HepG2 (cell line): ENCODE results near the gene NDC1. TPM values are rescaled to one million over a fixed set of nuclear protein-coding genes. Genes with fewer than 3 reads are reported as not detected.

Experiments
- ATAC-seq: fragments of 200-7000 bp; cut with Tn5 transposase; 3 replicates; pipeline ENCODE4 v1.9.1; 2020; ENCODE audit warnings: mild to moderate bottlenecking, moderate library complexity
- BruUV-seq: library from RNA; stranded (reverse); fragments of 400-500 nt; replicated peaks from 2 replicates; lab custom pipeline; 2021; lab: Mats Ljungman, UMichigan
- CTCF ChIA-PET: fragments of 300-600 bp; formaldehyde crosslinking; extraction: SDS; loops from one replicate; lab custom pipeline; 2021; ENCODE audit warnings: low total read pairs, inconsistent platforms, low intra/inter-chr PET ratio; lab: Yijun Ruan, JAX
- POLR2A ChIA-PET: fragments of 350-600 bp; sonication (Branson Sonifier 250); formaldehyde crosslinking; loops from one replicate; lab custom pipeline; 2020; ENCODE audit warnings: antibody characterized with exemption, inconsistent platforms; lab: Yijun Ruan, JAX
- DNase-seq: peaks from one replicate; pipeline ENCODE4 v3.0.0-alpha.2; 2015; ENCODE audit warnings: low spot score
- FAIRE-seq: peaks from 3 replicates; lab custom pipeline; 2011; peaks lifted over from hg19 to GRCh38; lab: Jason Lieb, UNC
- H2AFZ ChIP-seq: one replicate; pipeline ENCODE4 v1.6.1; 2011; ENCODE audit warnings: low read length, inconsistent platforms
- H3K27ac ChIP-seq: fragments of 300-600 bp; 3 replicates; pipeline ENCODE4 v1.8.0; 2011; ENCODE audit warnings: mixed run types, mild to moderate bottlenecking, mixed read lengths, low read length, inconsistent platforms; ENCODE audit not compliant: insufficient read depth; ENCODE audit errors: extremely low read length
- H3K27me3 ChIP-seq, 2 experiments: fragments of 200-600 bp in 1 of 2; 2 replicates in 1 of 2; 3 replicates in 1 of 2; pipeline versions ENCODE4 v1.6.0 to v1.8.0; 2011; ENCODE audit warnings: low read length in 2 of 2, mild to moderate bottlenecking in 2 of 2, moderate library complexity in 2 of 2, inconsistent platforms in 1 of 2; ENCODE audit not compliant: insufficient read depth in 2 of 2, control insufficient read depth in 1 of 2
- H3K36me3 ChIP-seq, 2 experiments: fragments of 200-600 bp in 1 of 2; replicated peaks in 1 of 2; 2 replicates in 1 of 2; 3 replicates in 1 of 2; pipeline versions ENCODE4 v1.5.1 to v1.8.0; 2011; ENCODE audit warnings: low read length in 2 of 2, inconsistent platforms in 1 of 2; ENCODE audit not compliant: insufficient read depth in 2 of 2, control insufficient read depth in 1 of 2
- H3K4me1 ChIP-seq: 2 replicates; pipeline ENCODE4 v1.5.1; 2012; ENCODE audit warnings: low read length, inconsistent platforms; ENCODE audit not compliant: insufficient read depth
- H3K4me2 ChIP-seq: 2 replicates; pipeline ENCODE4 v1.6.0; 2011; ENCODE audit warnings: low read depth, low read length, inconsistent platforms
- H3K4me3 ChIP-seq, 3 experiments: fragments of 200-600 bp in 1 of 3; sonication (generic), shearing (Covaris generic) in 1 of 3; replicated peaks in 1 of 3; 2 replicates each; pipeline ENCODE4 v1.5.1; 2011 to 2016; ENCODE audit warnings: low read length in 3 of 3, inconsistent platforms in 2 of 3, low read depth in 2 of 3, mild to moderate bottlenecking in 2 of 3, control low read depth in 1 of 3, mixed read lengths in 1 of 3; ENCODE audit not compliant: insufficient read depth in 1 of 3
- H3K79me2 ChIP-seq: one replicate; pipeline ENCODE4 v1.6.1; 2011; ENCODE audit warnings: low read length, inconsistent platforms; ENCODE audit not compliant: insufficient read depth
- H3K9ac ChIP-seq: 2 replicates; pipeline ENCODE4 v1.6.0; 2011; ENCODE audit warnings: mild to moderate bottlenecking, low read depth, low read length, inconsistent platforms; ENCODE audit not compliant: insufficient read depth
- H3K9me3 ChIP-seq: 2 replicates; pipeline ENCODE4 v1.5.1; 2012; ENCODE audit warnings: mild to moderate bottlenecking, low read length
- H4K20me1 ChIP-seq: 2 replicates; pipeline ENCODE4 v1.6.0; 2011; ENCODE audit warnings: inconsistent platforms, mild to moderate bottlenecking, low read length, moderate library complexity; ENCODE audit not compliant: insufficient read depth
- ATF7 ChIP-seq, 2 experiments: fragments of 450-650 bp in 1 of 2; sonication (generic) in 1 of 2; formaldehyde crosslinking in 1 of 2; IDR thresholded peaks; 2 replicates each; pipeline versions ENCODE4 v1.4.0 to v1.6.1; 2016 to 2020; ENCODE audit warnings: antibody characterized with exemption in 1 of 2, mild to moderate bottlenecking in 1 of 2, missing genetic modification reagents in 1 of 2
- BORCS8-MEF2B ChIP-seq: sonication (generic); formaldehyde crosslinking; IDR thresholded peaks from 2 replicates; pipeline ENCODE4 v1.8.0; 2022; ENCODE audit warnings: mild to moderate bottlenecking, missing genetic modification reagents
- CREM ChIP-seq, 2 experiments: sonication (generic) in 1 of 2; formaldehyde crosslinking in 1 of 2; IDR thresholded peaks; 2 replicates each; pipeline versions ENCODE4 v1.4.0 to v1.6.1; 2016 to 2020; ENCODE audit warnings: antibody characterized with exemption in 1 of 2, mild to moderate bottlenecking in 1 of 2, missing genetic modification reagents in 1 of 2
- IRF9 ChIP-seq: sonication (generic); formaldehyde crosslinking; IDR thresholded peaks from 2 replicates; pipeline ENCODE4 v1.8.0; 2022; ENCODE audit warnings: missing genetic modification reagents, mild to moderate bottlenecking, borderline replicate concordance
- ISL2 ChIP-seq: sonication (generic); formaldehyde crosslinking; IDR thresholded peaks from 2 replicates; pipeline ENCODE4 v1.5.0; 2020; ENCODE audit warnings: missing genetic modification reagents
- MZF1 ChIP-seq: sonication (generic); formaldehyde crosslinking; IDR thresholded peaks from 2 replicates; pipeline ENCODE4 v1.8.1; 2023; ENCODE audit warnings: mild to moderate bottlenecking, missing genetic modification reagents, borderline replicate concordance
- PAF1 ChIP-seq: IDR thresholded peaks from 2 replicates; pipeline ENCODE4 v1.6.1; 2016; ENCODE audit warnings: missing genetic modification reagents, missing compliant biosample characterization
- PBX3 ChIP-seq: sonication (generic); formaldehyde crosslinking; IDR thresholded peaks from 2 replicates; pipeline ENCODE4 v1.8.1; 2023; ENCODE audit warnings: missing genetic modification reagents, inconsistent platforms, borderline replicate concordance
- PRMT3 ChIP-seq: sonication (generic); formaldehyde crosslinking; IDR thresholded peaks from 2 replicates; pipeline ENCODE4 v1.8.1; 2022; ENCODE audit warnings: low read depth, mild to moderate bottlenecking, moderate library complexity, missing genetic modification reagents, borderline replicate concordance
- TAF15 ChIP-seq: fragments of 200-400 bp; formaldehyde crosslinking; IDR thresholded peaks from one replicate; pipeline ENCODE4 v1.6.1; 2018; ENCODE audit warnings: mild to moderate bottlenecking, low read depth, low read length; ENCODE audit not compliant: poor library complexity, severe bottlenecking
- TGIF2 ChIP-seq: IDR thresholded peaks from 2 replicates; pipeline ENCODE4 v1.6.1; 2016; ENCODE audit warnings: control low read depth, missing compliant biosample characterization
- ZNF446 ChIP-seq: sonication (generic); formaldehyde crosslinking; IDR thresholded peaks from 2 replicates; pipeline ENCODE4 v1.5.0; 2020; ENCODE audit warnings: mild to moderate bottlenecking, missing genetic modification reagents
- ZNF556 ChIP-seq: sonication (generic); formaldehyde crosslinking; IDR thresholded peaks from 2 replicates; pipeline ENCODE4 v1.4.0; 2020; ENCODE audit warnings: mild to moderate bottlenecking, missing genetic modification reagents, borderline replicate concordance
- ZSCAN31 ChIP-seq: sonication (generic); formaldehyde crosslinking; IDR thresholded peaks from 2 replicates; pipeline ENCODE4 v1.5.0; 2020; ENCODE audit warnings: low read depth, mild to moderate bottlenecking, missing genetic modification reagents
- WGBS: methylation state at CpG from one replicate; pipeline ENCODE4 v1.1.6; 2017; ENCODE audit warnings: low lambda C conversion rate; 5-methylcytosine and 5-hydroxymethylcytosine counted together
- in situ Hi-C: cut with HindIII; loops from 2 replicates; pipeline ENCODE4 v1.10.0; 2017; ENCODE audit warnings: low pct_unique_long_range_greater_than_20kb; ENCODE audit not compliant: extremely low pct_ligation_motif_present
- intact Hi-C: fragments of 100-400 bp; cut with micrococcal nuclease; formaldehyde crosslinking; loops from one replicate; pipeline ENCODE4 v1.10.0; 2022; ENCODE audit not compliant: unreplicated experiment
- polyA plus RNA-seq, 8 experiments: library from polyadenylated mRNA; depleted of rRNA in 3 of 8; stranded (reverse) in 7 of 8; unstranded in 1 of 8; fragments of >200 nt; fragmentation: Illumina TruSeq in 4 of 8; extraction: Trizol in 4 of 8; gene quantifications; 2 replicates each; pipeline versions ENCODE4 v1.2.1 to v1.2.3, GENCODE V29; 2011 to 2016; ENCODE audit warnings: low read depth in 4 of 8, missing spikeins in 1 of 8, mixed read lengths in 1 of 8; ENCODE audit not compliant: insufficient read depth in 1 of 8
- total RNA-seq, 5 experiments: library from RNA; depleted of rRNA; stranded (reverse); fragments of >200 nt; fragmentation: Illumina TruSeq; extraction: Trizol; gene quantifications; 2 replicates each; pipeline ENCODE4 v1.2.3, GENCODE V29; 2016; ENCODE audit warnings: low read depth in 1 of 5
- TF ChIP-seq, protein P1 (sequence below): sonication (generic); formaldehyde crosslinking; IDR thresholded peaks from 2 replicates; pipeline ENCODE4 v1.5.0; 2020; ENCODE audit warnings: missing genetic modification reagents, mild to moderate bottlenecking, borderline replicate concordance

Gene NDC1
- total and polyA plus RNA-seq, 2 of the 13 experiments (the other 11 are each of a cell fraction or from before 2014, with no cell fraction given): 38.1 to 50.9 TPM

GRCh38 chr1:53833393-53833792 lies 4.7 kb downstream of the NDC1 start:
- no peak for FAIRE-seq
- no peak overlapping the region for H3K4me2 ChIP-seq
- in situ Hi-C loops (no loop called here), intact Hi-C loops (no loop called here)
- H4K20me1 ChIP-seq: no peaks in the 10 kb centered on the region; the same call in 1 of the 2 replicates
- WGBS: 98% methylated on average over 4 of the region's 4 CpGs
- ATAC-seq: no peak
- TF ChIP-seq BORCS8-MEF2B (CRISPR knock-in tag) (no peak), CREM (IDR thresholded peaks at IDR 0.05) (no peak), CREM (CRISPR knock-in tag; IDR thresholded peaks at IDR 0.05) (no peak), ATF7 (IDR thresholded peaks at IDR 0.05) (peak; percentile 65), ATF7 (CRISPR knock-in tag; IDR thresholded peaks at IDR 0.05) (no peak)
- BruUV-seq: no TSS peak
- H3K4me3 ChIP-seq: no peak overlapping the region
- peaks cover 46% of the 10 kb centered on the region for H3K79me2 ChIP-seq
- H3K36me3 ChIP-seq: peaks cover 0 to 21% of the 10 kb centered on the region in 2 experiments; a peak in 3 of 5 replicates
- no peak overlapping the region for H3K27ac ChIP-seq
- POLR2A ChIA-PET: no interaction called here
- no peak overlapping the region for H3K9ac ChIP-seq
- peaks cover 20% of the 10 kb centered on the region for H3K4me1 ChIP-seq
- no peaks in the 10 kb centered on the region for H3K9me3 ChIP-seq
- CTCF ChIA-PET: no interaction called here
- no peak overlapping the region for H2AFZ ChIP-seq
- H3K27me3 ChIP-seq: no peaks in the 10 kb centered on the region
- DNase-seq: no peak

GRCh38 chr1:53826367-53826766 lies 11.7 kb downstream of the NDC1 start:
- in situ Hi-C loops: no loop called here
- no peaks in the 10 kb centered on the region for H3K4me1 ChIP-seq
- no peak overlapping the region for H3K4me2 ChIP-seq
- H3K27me3 ChIP-seq: no peaks in the 10 kb centered on the region
- intact Hi-C loops: no loop called here
- H3K4me3 ChIP-seq: no peak overlapping the region
- DNase-seq (no peak), ATAC-seq (no peak), FAIRE-seq (no peak)
- no peak overlapping the region for H2AFZ ChIP-seq
- H3K79me2 ChIP-seq: no peaks in the 10 kb centered on the region
- ChIA-PET POLR2A (no interaction called here), CTCF (no interaction called here)
- no peaks in the 10 kb centered on the region for H4K20me1 ChIP-seq
- peaks cover 12 to 65% of the 10 kb centered on the region in 2 experiments for H3K36me3 ChIP-seq
- 100% methylated on average over 2 of the region's 2 CpGs for WGBS
- no TSS peak for BruUV-seq
- no peaks in the 10 kb centered on the region for H3K9me3 ChIP-seq
- no peak overlapping the region for H3K9ac ChIP-seq
- H3K27ac ChIP-seq: no peak overlapping the region
- TF ChIP-seq TGIF2: no peak
- no peak for TF ChIP-seq IRF9 (CRISPR knock-in tag)
- TF ChIP-seq ZNF556 (CRISPR knock-in tag): no peak
- TF ChIP-seq ISL2 (CRISPR knock-in tag): no peak
- TF ChIP-seq ZSCAN31 (CRISPR knock-in tag): no peak
- no peak for TF ChIP-seq PBX3
- no peak for TF ChIP-seq PAF1 (CRISPR knock-in tag)
- TF ChIP-seq ZNF446 (CRISPR knock-in tag): no peak
- no peak for TF ChIP-seq MZF1 (CRISPR knock-in tag)
- TF ChIP-seq TAF15: no peak
- TF ChIP-seq, protein P1, sequence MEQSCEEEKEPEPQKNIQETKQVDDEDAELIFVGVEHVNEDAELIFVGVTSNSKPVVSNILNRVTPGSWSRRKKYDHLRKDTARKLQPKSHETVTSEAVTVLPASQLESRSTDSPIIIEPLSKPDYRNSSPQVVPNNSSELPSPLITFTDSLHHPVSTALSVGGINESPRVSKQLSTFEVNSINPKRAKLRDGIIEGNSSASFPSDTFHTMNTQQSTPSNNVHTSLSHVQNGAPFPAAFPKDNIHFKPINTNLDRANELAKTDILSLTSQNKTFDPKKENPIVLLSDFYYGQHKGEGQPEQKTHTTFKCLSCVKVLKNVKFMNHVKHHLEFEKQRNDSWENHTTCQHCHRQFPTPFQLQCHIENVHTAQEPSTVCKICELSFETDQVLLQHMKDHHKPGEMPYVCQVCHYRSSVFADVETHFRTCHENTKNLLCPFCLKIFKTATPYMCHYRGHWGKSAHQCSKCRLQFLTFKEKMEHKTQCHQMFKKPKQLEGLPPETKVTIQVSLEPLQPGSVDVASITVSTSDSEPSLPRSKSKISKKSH (CRISPR knock-in tag): no peak
- no peak for TF ChIP-seq PRMT3 (CRISPR knock-in tag)
